PC-9 (cell line): ENCODE results near the gene CRABP2.

Source experiments
- EZH2 ChIP-seq: fragments of 200-600 bp; sonication (generic); IDR thresholded peaks from 2 replicates; pipeline ENCODE4 v1.8.0; 2017; ENCODE audit warnings: antibody characterized with exemption, low read depth
- TF ChIP-seq, protein P1 (sequence below): fragments of 200-600 bp; sonication (generic); conservative IDR thresholded peaks from 2 replicates; pipeline ENCODE4 v1.6.1; 2017; ENCODE audit warnings: mixed run types, antibody characterized with exemption, mild to moderate bottlenecking, moderate library complexity

DNA sequence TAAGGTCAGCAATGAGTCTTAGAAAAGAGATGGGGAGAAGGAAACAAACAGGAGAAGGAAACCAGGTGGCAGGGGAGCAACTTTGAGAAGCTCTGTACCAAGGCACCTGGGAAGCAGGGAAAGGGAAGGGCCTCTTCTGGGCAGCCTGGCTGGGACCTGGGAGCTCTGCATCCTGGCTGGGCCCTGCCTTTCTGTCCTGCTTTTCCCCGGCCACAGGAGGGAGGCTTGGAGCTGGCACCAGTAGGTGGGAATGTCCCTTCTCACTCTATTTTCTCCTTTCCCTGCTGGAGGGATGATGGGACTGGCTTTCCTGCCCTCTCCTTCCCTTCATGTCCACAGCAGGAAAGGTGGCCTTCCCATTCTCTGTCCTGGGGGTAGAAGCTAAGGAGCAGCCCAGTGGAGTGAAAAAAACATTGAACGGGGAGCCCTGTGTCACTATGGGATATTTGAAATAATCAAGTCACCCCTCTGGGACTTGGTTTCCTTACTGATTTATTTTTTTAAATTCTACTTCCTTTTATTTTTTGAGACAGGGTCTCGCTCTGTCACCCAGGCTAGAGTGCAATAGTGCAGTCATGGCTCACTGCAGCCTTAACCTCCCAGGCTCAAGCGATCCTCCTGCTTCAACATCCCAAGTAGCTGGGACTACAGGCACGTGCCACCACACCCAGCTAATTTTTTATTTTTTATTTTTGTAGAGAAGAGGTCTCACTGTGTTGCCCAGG lies 23.1 kb downstream of the CRABP2 start:
- TF ChIP-seq, protein P1, sequence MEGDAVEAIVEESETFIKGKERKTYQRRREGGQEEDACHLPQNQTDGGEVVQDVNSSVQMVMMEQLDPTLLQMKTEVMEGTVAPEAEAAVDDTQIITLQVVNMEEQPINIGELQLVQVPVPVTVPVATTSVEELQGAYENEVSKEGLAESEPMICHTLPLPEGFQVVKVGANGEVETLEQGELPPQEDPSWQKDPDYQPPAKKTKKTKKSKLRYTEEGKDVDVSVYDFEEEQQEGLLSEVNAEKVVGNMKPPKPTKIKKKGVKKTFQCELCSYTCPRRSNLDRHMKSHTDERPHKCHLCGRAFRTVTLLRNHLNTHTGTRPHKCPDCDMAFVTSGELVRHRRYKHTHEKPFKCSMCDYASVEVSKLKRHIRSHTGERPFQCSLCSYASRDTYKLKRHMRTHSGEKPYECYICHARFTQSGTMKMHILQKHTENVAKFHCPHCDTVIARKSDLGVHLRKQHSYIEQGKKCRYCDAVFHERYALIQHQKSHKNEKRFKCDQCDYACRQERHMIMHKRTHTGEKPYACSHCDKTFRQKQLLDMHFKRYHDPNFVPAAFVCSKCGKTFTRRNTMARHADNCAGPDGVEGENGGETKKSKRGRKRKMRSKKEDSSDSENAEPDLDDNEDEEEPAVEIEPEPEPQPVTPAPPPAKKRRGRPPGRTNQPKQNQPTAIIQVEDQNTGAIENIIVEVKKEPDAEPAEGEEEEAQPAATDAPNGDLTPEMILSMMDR = no peak
- TF ChIP-seq EZH2 = no peak
